Measurements from ENCODE around the gene PCDH9.

Gene PCDH9

GRCh38 chr13:66530686-66531085 lies 699.5 kb downstream of the PCDH9 start:
- TF ChIP-seq JUND (IDR thresholded peaks at IDR 0.05; ENCODE audit: low read depth) = no peak
- DNase-seq (ENCODE audit: low read depth in 1 of 2, low spot score in 1 of 2) = no peak
- in situ Hi-C loops (cut with HindIII; ENCODE audit: low pct_unique_long_range_greater_than_20kb, low sequenced_read_pairs) = no loop called here

- no peak for DNase-seq (ENCODE audit: low read depth in 1 of 2, low spot score in 1 of 2)
Observed at GRCh38 chr13:66530158-66530557, 700.0 kb downstream of the PCDH9 start.

GRCh38 chr13:66528944-66529576 lies 701.1 kb downstream of the PCDH9 start:
- TF ChIP-seq JUND (IDR thresholded peaks at IDR 0.05; ENCODE audit: low read depth) = no peak
- in situ Hi-C loops (cut with HindIII; ENCODE audit: low pct_unique_long_range_greater_than_20kb, low sequenced_read_pairs) = no loop called here
- no peak for DNase-seq (ENCODE audit: low read depth in 1 of 2, low spot score in 1 of 2)

More at GRCh38 chr13:66530158-66530557, 700.0 kb downstream of the PCDH9 start:
- in situ Hi-C loops (cut with HindIII; ENCODE audit: low pct_unique_long_range_greater_than_20kb, low sequenced_read_pairs) = no loop called here
- no peak for TF ChIP-seq JUND (IDR thresholded peaks at IDR 0.05; ENCODE audit: low read depth)

- DNase-seq (ENCODE audit: low read depth in 1 of 2, low spot score in 1 of 2) = no peak
- in situ Hi-C loops (cut with HindIII; ENCODE audit: low pct_unique_long_range_greater_than_20kb, low sequenced_read_pairs) = no loop called here
- TF ChIP-seq JUND (IDR thresholded peaks at IDR 0.05; ENCODE audit: low read depth) = no peak
Observed at GRCh38 chr13:66528180-66528579, 702.0 kb downstream of the PCDH9 start.

GRCh38 chr13:66520511-66521355 lies 709.4 kb downstream of the PCDH9 start:
- in situ Hi-C loops (cut with HindIII; ENCODE audit: low pct_unique_long_range_greater_than_20kb, low sequenced_read_pairs) = no loop called here
- no peak for TF ChIP-seq JUND (IDR thresholded peaks at IDR 0.05; ENCODE audit: low read depth)
- DNase-seq (ENCODE audit: low read depth in 1 of 2, low spot score in 1 of 2) = no peak

- no peak for DNase-seq (ENCODE audit: low read depth in 1 of 2, low spot score in 1 of 2)
- in situ Hi-C loops (cut with HindIII; ENCODE audit: low pct_unique_long_range_greater_than_20kb, low sequenced_read_pairs) = no loop called here
- no peak for TF ChIP-seq JUND (IDR thresholded peaks at IDR 0.05; ENCODE audit: low read depth)
Observed at GRCh38 chr13:66519259-66519658, 710.9 kb downstream of the PCDH9 start.

- in situ Hi-C loops (cut with HindIII; ENCODE audit: low pct_unique_long_range_greater_than_20kb, low sequenced_read_pairs) = no loop called here
Observed at GRCh38 chr13:66518068-66518467, 712.1 kb downstream of the PCDH9 start.

GRCh38 chr13:66513728-66514127 lies 716.4 kb downstream of the PCDH9 start:
- in situ Hi-C loops (cut with HindIII; ENCODE audit: low pct_unique_long_range_greater_than_20kb, low sequenced_read_pairs) = no loop called here
- DNase-seq (ENCODE audit: low read depth in 1 of 2, low spot score in 1 of 2) = no peak
- TF ChIP-seq JUND (IDR thresholded peaks at IDR 0.05; ENCODE audit: low read depth) = no peak

More at GRCh38 chr13:66518068-66518467, 712.1 kb downstream of the PCDH9 start:
- no peak for DNase-seq (ENCODE audit: low read depth in 1 of 2, low spot score in 1 of 2)
- TF ChIP-seq JUND (IDR thresholded peaks at IDR 0.05; ENCODE audit: low read depth) = no peak

- in situ Hi-C loops (cut with HindIII; ENCODE audit: low pct_unique_long_range_greater_than_20kb, low sequenced_read_pairs) = no loop called here
- DNase-seq (ENCODE audit: low read depth in 1 of 2, low spot score in 1 of 2) = no peak
- no peak for TF ChIP-seq JUND (IDR thresholded peaks at IDR 0.05; ENCODE audit: low read depth)
Observed at GRCh38 chr13:66509175-66509574, 721.0 kb downstream of the PCDH9 start.

- DNase-seq (ENCODE audit: low read depth in 1 of 2, low spot score in 1 of 2) = no peak
- no peak for TF ChIP-seq JUND (IDR thresholded peaks at IDR 0.05; ENCODE audit: low read depth)
- in situ Hi-C loops (cut with HindIII; ENCODE audit: low pct_unique_long_range_greater_than_20kb, low sequenced_read_pairs) = no loop called here
Observed at GRCh38 chr13:66508153-66508909, 721.8 kb downstream of the PCDH9 start.

GRCh38 chr13:66506979-66507378 lies 723.2 kb downstream of the PCDH9 start:
- in situ Hi-C loops (cut with HindIII; ENCODE audit: low pct_unique_long_range_greater_than_20kb, low sequenced_read_pairs) = no loop called here
- no peak for DNase-seq (ENCODE audit: low read depth in 1 of 2, low spot score in 1 of 2)
- no peak for TF ChIP-seq JUND (IDR thresholded peaks at IDR 0.05; ENCODE audit: low read depth)

- DNase-seq (ENCODE audit: low read depth in 1 of 2, low spot score in 1 of 2) = no peak
- TF ChIP-seq JUND (IDR thresholded peaks at IDR 0.05; ENCODE audit: low read depth) = no peak
- in situ Hi-C loops (cut with HindIII; ENCODE audit: low pct_unique_long_range_greater_than_20kb, low sequenced_read_pairs) = no loop called here
Observed at GRCh38 chr13:66506051-66506777, 723.9 kb downstream of the PCDH9 start.
